ENCODE measurements around the gene ITGB5.

The ITGB5 gene

DNA sequence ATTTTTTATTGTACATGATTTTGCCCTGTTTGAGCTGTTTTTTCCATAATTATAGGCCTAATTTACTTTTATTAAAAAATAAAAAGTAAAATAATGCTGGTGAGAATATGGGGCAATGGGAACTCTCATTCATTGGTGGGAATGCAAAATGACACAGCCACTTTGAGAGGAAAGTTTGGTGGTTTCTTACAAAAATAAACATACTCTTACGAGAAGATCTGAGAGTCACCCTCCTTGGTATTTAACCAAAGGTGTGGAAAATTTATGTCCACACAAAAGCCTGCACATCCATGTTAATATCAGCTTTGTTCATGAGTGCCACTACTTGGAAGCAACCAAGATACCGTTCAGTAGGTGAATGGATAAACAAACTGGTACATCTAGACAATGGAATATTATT is 37.6 kb upstream of the ITGB5 start:
- TF ChIP-seq YY1 (IDR thresholded peaks at IDR 0.05; ENCODE audit: low read depth) (no peak), EGR1 (IDR thresholded peaks at IDR 0.05) (no peak), ZBTB7A (IDR thresholded peaks at IDR 0.05; ENCODE audit: low read depth) (no peak), NFIC (IDR thresholded peaks at IDR 0.05) (no peak), CEBPB (IDR thresholded peaks at IDR 0.05) (no peak)

DNA sequence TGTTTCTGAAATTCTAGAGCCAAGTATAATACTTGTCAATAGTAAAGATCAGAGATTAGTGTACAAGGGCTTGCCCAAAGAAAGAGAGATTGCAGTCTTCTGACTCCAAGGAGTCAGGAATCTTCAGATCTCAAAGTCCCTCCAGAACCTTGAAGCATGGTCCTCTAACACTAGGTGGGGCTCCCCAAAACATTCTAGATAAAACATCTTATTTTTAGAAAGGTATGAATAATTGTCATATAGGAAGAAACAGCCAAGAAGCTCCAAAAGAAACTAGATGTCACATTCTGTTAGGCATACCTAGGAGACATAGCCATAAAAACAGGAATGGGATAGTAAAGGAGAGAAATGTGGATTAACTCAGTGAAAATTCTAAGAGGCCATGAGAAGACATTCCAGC is 36.7 kb upstream of the ITGB5 start:
- TF ChIP-seq TCF12 (IDR thresholded peaks at IDR 0.05; ENCODE audit: low read depth) (no peak), ZBTB7A (IDR thresholded peaks at IDR 0.05; ENCODE audit: low read depth) (no peak)

DNA sequence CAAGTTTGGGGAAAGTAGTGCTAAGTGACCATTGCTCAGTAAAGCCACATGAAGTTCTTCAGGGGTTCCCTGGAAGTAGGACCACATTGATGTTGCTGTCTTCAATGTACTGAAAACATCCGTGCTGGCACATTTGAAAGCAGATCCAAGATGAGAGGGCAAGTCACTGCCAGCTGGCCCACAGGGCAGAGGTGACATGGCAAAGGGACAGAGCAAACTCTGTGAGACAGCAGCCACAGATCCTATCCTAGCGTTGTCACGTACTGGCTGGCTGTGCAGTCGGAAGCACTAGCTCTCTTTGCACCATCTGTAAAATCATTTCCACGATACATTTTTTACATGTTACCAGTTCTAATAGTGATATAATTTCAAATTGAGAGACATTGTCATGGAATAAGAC is 33.6 kb upstream of the ITGB5 start:
- TF ChIP-seq, protein P1, sequence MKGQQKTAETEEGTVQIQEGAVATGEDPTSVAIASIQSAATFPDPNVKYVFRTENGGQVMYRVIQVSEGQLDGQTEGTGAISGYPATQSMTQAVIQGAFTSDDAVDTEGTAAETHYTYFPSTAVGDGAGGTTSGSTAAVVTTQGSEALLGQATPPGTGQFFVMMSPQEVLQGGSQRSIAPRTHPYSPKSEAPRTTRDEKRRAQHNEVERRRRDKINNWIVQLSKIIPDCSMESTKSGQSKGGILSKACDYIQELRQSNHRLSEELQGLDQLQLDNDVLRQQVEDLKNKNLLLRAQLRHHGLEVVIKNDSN (IDR thresholded peaks at IDR 0.05), result no peak
- TF ChIP-seq RAD21 (IDR thresholded peaks at IDR 0.05; ENCODE audit: low read depth) (no peak), CEBPB (IDR thresholded peaks at IDR 0.05) (no peak), CREB1 (IDR thresholded peaks at IDR 0.05; ENCODE audit: low read depth) (no peak), EP300 (IDR thresholded peaks at IDR 0.05; ENCODE audit: borderline replicate concordance) (no peak), TAF1 (IDR thresholded peaks at IDR 0.05; ENCODE audit: low read depth) (no peak), TEAD4 (IDR thresholded peaks at IDR 0.05) (no peak), NFIC (IDR thresholded peaks at IDR 0.05) (no peak), ZBTB7A (IDR thresholded peaks at IDR 0.05; ENCODE audit: low read depth) (no peak), TCF12 (IDR thresholded peaks at IDR 0.05; ENCODE audit: low read depth) (no peak), YY1 (IDR thresholded peaks at IDR 0.05; ENCODE audit: low read depth) (no peak), EGR1 (IDR thresholded peaks at IDR 0.05) (no peak), FOXM1 (IDR thresholded peaks at IDR 0.05; ENCODE audit: borderline replicate concordance, low read depth) (no peak)
- TF ChIP-seq, protein P2, sequence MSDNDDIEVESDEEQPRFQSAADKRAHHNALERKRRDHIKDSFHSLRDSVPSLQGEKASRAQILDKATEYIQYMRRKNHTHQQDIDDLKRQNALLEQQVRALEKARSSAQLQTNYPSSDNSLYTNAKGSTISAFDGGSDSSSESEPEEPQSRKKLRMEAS (IDR thresholded peaks at IDR 0.05), result no peak
- TF ChIP-seq, protein P3, sequence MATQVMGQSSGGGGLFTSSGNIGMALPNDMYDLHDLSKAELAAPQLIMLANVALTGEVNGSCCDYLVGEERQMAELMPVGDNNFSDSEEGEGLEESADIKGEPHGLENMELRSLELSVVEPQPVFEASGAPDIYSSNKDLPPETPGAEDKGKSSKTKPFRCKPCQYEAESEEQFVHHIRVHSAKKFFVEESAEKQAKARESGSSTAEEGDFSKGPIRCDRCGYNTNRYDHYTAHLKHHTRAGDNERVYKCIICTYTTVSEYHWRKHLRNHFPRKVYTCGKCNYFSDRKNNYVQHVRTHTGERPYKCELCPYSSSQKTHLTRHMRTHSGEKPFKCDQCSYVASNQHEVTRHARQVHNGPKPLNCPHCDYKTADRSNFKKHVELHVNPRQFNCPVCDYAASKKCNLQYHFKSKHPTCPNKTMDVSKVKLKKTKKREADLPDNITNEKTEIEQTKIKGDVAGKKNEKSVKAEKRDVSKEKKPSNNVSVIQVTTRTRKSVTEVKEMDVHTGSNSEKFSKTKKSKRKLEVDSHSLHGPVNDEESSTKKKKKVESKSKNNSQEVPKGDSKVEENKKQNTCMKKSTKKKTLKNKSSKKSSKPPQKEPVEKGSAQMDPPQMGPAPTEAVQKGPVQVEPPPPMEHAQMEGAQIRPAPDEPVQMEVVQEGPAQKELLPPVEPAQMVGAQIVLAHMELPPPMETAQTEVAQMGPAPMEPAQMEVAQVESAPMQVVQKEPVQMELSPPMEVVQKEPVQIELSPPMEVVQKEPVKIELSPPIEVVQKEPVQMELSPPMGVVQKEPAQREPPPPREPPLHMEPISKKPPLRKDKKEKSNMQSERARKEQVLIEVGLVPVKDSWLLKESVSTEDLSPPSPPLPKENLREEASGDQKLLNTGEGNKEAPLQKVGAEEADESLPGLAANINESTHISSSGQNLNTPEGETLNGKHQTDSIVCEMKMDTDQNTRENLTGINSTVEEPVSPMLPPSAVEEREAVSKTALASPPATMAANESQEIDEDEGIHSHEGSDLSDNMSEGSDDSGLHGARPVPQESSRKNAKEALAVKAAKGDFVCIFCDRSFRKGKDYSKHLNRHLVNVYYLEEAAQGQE (IDR thresholded peaks at IDR 0.05; ENCODE audit: low read depth), result no peak

DNA sequence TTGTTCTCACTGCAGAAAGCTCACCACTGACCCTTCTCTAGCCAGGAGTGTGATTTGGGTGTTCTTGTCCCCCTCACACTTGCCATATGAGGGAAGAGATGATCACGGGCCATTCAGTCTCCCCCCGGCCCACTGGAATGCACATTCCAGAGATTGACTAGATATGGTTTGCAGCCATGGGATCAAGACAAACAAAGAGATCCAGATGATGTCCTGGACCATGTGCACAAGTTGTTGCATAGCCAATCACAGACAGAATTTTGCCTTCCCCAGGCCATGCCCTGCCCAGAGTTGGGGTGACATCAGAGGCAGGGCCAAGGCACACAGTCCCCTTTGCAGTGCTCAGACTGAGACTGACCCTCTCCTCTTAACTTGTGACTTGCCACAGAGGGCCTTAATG is 32.6 kb upstream of the ITGB5 start:
- no peak for TF ChIP-seq EP300 (IDR thresholded peaks at IDR 0.05; ENCODE audit: borderline replicate concordance)
- TF ChIP-seq, protein P3 (IDR thresholded peaks at IDR 0.05; ENCODE audit: low read depth), result no peak
- TF ChIP-seq, protein P1 (IDR thresholded peaks at IDR 0.05), result no peak
- TF ChIP-seq, protein P2 (IDR thresholded peaks at IDR 0.05), result no peak
- no peak for TF ChIP-seq YY1 (IDR thresholded peaks at IDR 0.05; ENCODE audit: low read depth)
- TF ChIP-seq CREB1 (IDR thresholded peaks at IDR 0.05; ENCODE audit: low read depth), result no peak
- no peak for TF ChIP-seq RAD21 (IDR thresholded peaks at IDR 0.05; ENCODE audit: low read depth)
- TF ChIP-seq NFIC (IDR thresholded peaks at IDR 0.05), result no peak
- no peak for TF ChIP-seq TCF12 (IDR thresholded peaks at IDR 0.05; ENCODE audit: low read depth)

DNA sequence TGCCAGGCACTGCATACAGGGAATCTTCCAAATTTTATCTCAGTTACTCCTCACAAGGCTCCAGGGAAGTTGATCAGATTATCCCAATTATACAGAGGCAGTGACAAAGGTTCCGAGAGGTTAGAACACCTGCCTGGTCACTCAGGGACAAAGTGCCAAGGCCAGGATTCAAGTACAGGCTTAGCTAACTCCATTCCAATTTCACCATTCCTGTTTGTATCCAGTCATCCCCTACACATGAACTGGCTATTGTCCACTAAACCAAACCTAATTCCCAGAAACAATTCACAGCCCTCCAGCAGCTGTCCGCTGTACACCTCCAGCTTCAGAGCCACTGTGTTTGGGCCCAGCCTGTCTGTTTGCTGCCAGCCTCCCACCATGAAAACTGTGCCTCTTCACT is 31.4 kb upstream of the ITGB5 start:
- TF ChIP-seq TAF1 (IDR thresholded peaks at IDR 0.05; ENCODE audit: low read depth), result no peak
- TF ChIP-seq, protein P1 (IDR thresholded peaks at IDR 0.05), result no peak
- no peak for TF ChIP-seq NFIC (IDR thresholded peaks at IDR 0.05)

DNA sequence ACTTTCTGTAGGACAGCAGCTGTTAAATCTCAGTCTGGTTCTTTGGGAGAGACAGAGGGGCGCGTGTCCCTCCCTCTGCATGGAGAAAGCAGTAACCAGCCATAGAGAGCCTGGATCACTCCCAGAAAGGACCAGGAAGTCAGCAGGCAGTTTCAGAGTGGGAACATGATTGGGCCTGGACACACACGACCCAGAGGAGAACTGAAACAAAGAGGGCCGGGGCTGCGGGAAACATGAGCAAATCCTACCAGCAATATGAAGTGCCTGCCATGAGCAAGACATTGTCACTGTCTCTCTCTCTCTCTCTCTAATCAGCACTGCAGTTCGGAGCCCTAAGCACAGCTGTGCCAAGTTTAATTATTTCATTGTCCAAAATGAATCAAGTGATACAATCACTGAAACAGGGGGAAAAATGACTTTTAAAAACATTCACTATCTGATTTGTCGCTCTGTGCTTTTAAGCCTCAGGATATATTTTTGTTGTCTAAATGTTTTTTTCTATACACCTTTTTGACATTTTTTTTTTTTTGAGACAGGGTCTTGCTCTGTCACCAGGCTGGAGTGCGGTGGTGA is 29.8 kb upstream of the ITGB5 start:
- TF ChIP-seq EP300 (IDR thresholded peaks at IDR 0.05; ENCODE audit: borderline replicate concordance), result no peak
- TF ChIP-seq TAF1 (IDR thresholded peaks at IDR 0.05; ENCODE audit: low read depth), result no peak
- TF ChIP-seq ZBTB7A (IDR thresholded peaks at IDR 0.05; ENCODE audit: low read depth), result no peak
- TF ChIP-seq NFIC (IDR thresholded peaks at IDR 0.05), result no peak
- TF ChIP-seq, protein P3 (IDR thresholded peaks at IDR 0.05; ENCODE audit: low read depth), result no peak
- no peak for TF ChIP-seq CEBPB (IDR thresholded peaks at IDR 0.05)
- TF ChIP-seq TEAD4 (IDR thresholded peaks at IDR 0.05), result no peak
- TF ChIP-seq, protein P2 (IDR thresholded peaks at IDR 0.05), result no peak
- TF ChIP-seq CREB1 (IDR thresholded peaks at IDR 0.05; ENCODE audit: low read depth), result no peak
- TF ChIP-seq, protein P1 (IDR thresholded peaks at IDR 0.05), result no peak
- TF ChIP-seq RAD21 (IDR thresholded peaks at IDR 0.05; ENCODE audit: low read depth), result no peak
- TF ChIP-seq YY1 (IDR thresholded peaks at IDR 0.05; ENCODE audit: low read depth), result no peak
- no peak for TF ChIP-seq FOXM1 (IDR thresholded peaks at IDR 0.05; ENCODE audit: borderline replicate concordance, low read depth)
- TF ChIP-seq EGR1 (IDR thresholded peaks at IDR 0.05), result no peak
- no peak for TF ChIP-seq TCF12 (IDR thresholded peaks at IDR 0.05; ENCODE audit: low read depth)

Data from Ishikawa (cell line).